Endothelial cell of umbilical vein (primary cell): Measurements from ENCODE around the gene HECTD1. TPM values are rescaled to one million over a fixed set of nuclear protein-coding genes. Genes with fewer than 3 reads are reported as not detected.

Experiments
- BruUV-seq: library from RNA; stranded (reverse); fragments of 400-500 nt; replicated peaks from 2 replicates; lab custom pipeline; 2021; lab: Mats Ljungman, UMichigan
- CTCF ChIA-PET: fragments of 300-600, 350-600 bp; sonication (Branson Sonifier 250); formaldehyde crosslinking; loops from one replicate; lab custom pipeline; 2021; ENCODE audit warnings: antibody characterized with exemption, inconsistent platforms; lab: Charles Lee
- POLR2A ChIA-PET: fragments of 300-600, 350-600 bp; sonication (Branson Sonifier 250); formaldehyde crosslinking; loops from one replicate; lab custom pipeline; 2021; ENCODE audit warnings: antibody characterized with exemption, inconsistent platforms; lab: Charles Lee
- DNase-seq: peaks from one replicate; pipeline ENCODE4 v3.0.0-alpha.2; 2011; ENCODE audit warnings: low read depth, low spot score
- FAIRE-seq: peaks from 2 replicates; lab custom pipeline; 2011; peaks lifted over from hg19 to GRCh38; lab: Jason Lieb, UNC
- H2AFZ ChIP-seq: 2 replicates; pipeline ENCODE4 v1.6.0; 2012; ENCODE audit warnings: low read depth, low read length, control low read depth, inconsistent platforms
- H3K27ac ChIP-seq: 2 replicates; pipeline ENCODE4 v1.5.1; 2011; ENCODE audit warnings: low read depth, mild to moderate bottlenecking, control low read depth, low read length, moderate library complexity; ENCODE audit not compliant: insufficient read depth
- H3K27me3 ChIP-seq, 2 experiments: 2 replicates each; pipeline versions ENCODE4 v1.6.0 to v1.6.1; 2011; ENCODE audit warnings: low read length in 2 of 2, mixed read lengths in 1 of 2; ENCODE audit not compliant: control insufficient read depth in 2 of 2, insufficient read depth in 2 of 2
- H3K36me3 ChIP-seq, 2 experiments: 2 replicates in 1 of 2; 3 replicates in 1 of 2; pipeline ENCODE4 v1.5.1; 2011; ENCODE audit warnings: low read length in 2 of 2, mild to moderate bottlenecking in 1 of 2, moderate library complexity in 1 of 2; ENCODE audit not compliant: control insufficient read depth in 2 of 2, insufficient read depth in 2 of 2; ENCODE audit errors: extremely low read depth in 1 of 2
- H3K4me1 ChIP-seq: 3 replicates; pipeline ENCODE4 v1.5.1; 2011; ENCODE audit warnings: mild to moderate bottlenecking, low read length; ENCODE audit not compliant: control insufficient read depth, insufficient read depth; ENCODE audit errors: extremely low read depth
- H3K4me2 ChIP-seq: 2 replicates; pipeline ENCODE4 v1.6.1; 2011; ENCODE audit warnings: low read length, control low read depth, mixed read lengths; ENCODE audit not compliant: insufficient read depth
- H3K4me3 ChIP-seq, 3 experiments: fragments of 200-600 bp in 1 of 3; sonication (generic), shearing (Covaris generic) in 1 of 3; replicated peaks in 1 of 3; 2 replicates each; pipeline ENCODE4 v1.5.1; 2011 to 2016; ENCODE audit warnings: control low read depth in 3 of 3, low read length in 3 of 3, mild to moderate bottlenecking in 2 of 3, inconsistent platforms in 1 of 3, low read depth in 1 of 3, moderate library complexity in 1 of 3; ENCODE audit not compliant: insufficient read depth in 1 of 3
- H3K79me2 ChIP-seq: 2 replicates; pipeline ENCODE4 v1.6.0; 2012; ENCODE audit warnings: low read length, inconsistent platforms; ENCODE audit not compliant: control insufficient read depth, insufficient read depth
- H3K9ac ChIP-seq: replicated peaks from 2 replicates; pipeline ENCODE3; 2011; ENCODE audit warnings: low read length, control low read depth; ENCODE audit not compliant: insufficient read depth; ENCODE audit errors: extremely low read depth
- H3K9me1 ChIP-seq: replicated peaks from 3 replicates; pipeline ENCODE4 v1.6.0; 2011; ENCODE audit warnings: mild to moderate bottlenecking, low read length; ENCODE audit not compliant: control insufficient read depth, insufficient read depth; ENCODE audit errors: extremely low read depth
- H3K9me3 ChIP-seq: replicated peaks from 2 replicates; pipeline ENCODE4 v1.5.1; 2012; ENCODE audit warnings: low read length, inconsistent platforms; ENCODE audit not compliant: control insufficient read depth, insufficient read depth
- H4K20me1 ChIP-seq: replicated peaks from 2 replicates; pipeline ENCODE3; 2011; ENCODE audit warnings: mild to moderate bottlenecking, low read length; ENCODE audit not compliant: control insufficient read depth, insufficient read depth; ENCODE audit errors: extremely low read depth
- EZH2 ChIP-seq: IDR thresholded peaks from 2 replicates; pipeline ENCODE4 v1.6.1; 2012; ENCODE audit warnings: borderline replicate concordance, low read depth, mild to moderate bottlenecking, moderate library complexity, low read length, inconsistent platforms; ENCODE audit not compliant: severe bottlenecking
- FOS ChIP-seq: IDR thresholded peaks from 2 replicates; pipeline ENCODE4 v1.6.1; 2011; ENCODE audit warnings: mild to moderate bottlenecking, low read length, moderate library complexity, borderline replicate concordance; ENCODE audit not compliant: insufficient read depth
- GATA2 ChIP-seq: IDR thresholded peaks from 2 replicates; pipeline ENCODE4 v1.7.0; 2011; ENCODE audit warnings: low read depth, mild to moderate bottlenecking, moderate library complexity, mixed read lengths, low read length; ENCODE audit not compliant: insufficient read length, insufficient read depth
- JUN ChIP-seq: IDR thresholded peaks from 2 replicates; pipeline ENCODE4 v1.6.1; 2011; ENCODE audit warnings: borderline replicate concordance, low read depth; ENCODE audit not compliant: insufficient read length, insufficient read depth
- MAX ChIP-seq: IDR thresholded peaks from 2 replicates; pipeline ENCODE4 v1.6.1; 2011; ENCODE audit not compliant: insufficient read depth, insufficient read length
- MYC ChIP-seq: IDR thresholded peaks from one replicate; pipeline ENCODE4 v1.6.1; 2011; ENCODE audit warnings: mild to moderate bottlenecking, low read depth, low read length
- POLR2A ChIP-seq: IDR thresholded peaks from 2 replicates; pipeline ENCODE4 v1.6.1; 2012; ENCODE audit warnings: low read depth, mild to moderate bottlenecking, control low read depth, low read length
- POLR2AphosphoS5 ChIP-seq: IDR thresholded peaks from 2 replicates; pipeline ENCODE4 v1.6.1; 2012; ENCODE audit warnings: low read depth, mild to moderate bottlenecking, control low read depth, low read length, moderate library complexity; ENCODE audit not compliant: insufficient read depth
- dilution Hi-C: fragments of 300-500 bp; cut with MboI; formaldehyde crosslinking; loops from one replicate; pipeline ENCODE4 v1.15.0; 2019; ENCODE audit warnings: low sequenced_read_pairs; ENCODE audit not compliant: extremely low pct_ligation_motif_present
- intact Hi-C: fragments of 100-400 bp; cut with micrococcal nuclease; formaldehyde crosslinking; loops from one replicate; pipeline ENCODE4 v1.10.0; 2022
- polyA plus RNA-seq, 4 experiments: library from polyadenylated mRNA; depleted of rRNA in 3 of 4; stranded (reverse) in 3 of 4; unstranded in 1 of 4; fragments of >200 nt; gene quantifications; 2 replicates each; pipeline versions ENCODE4 v1.2.1 to v1.2.3, GENCODE V29; 2011 to 2012; ENCODE audit warnings: missing spikeins in 1 of 4
- total RNA-seq: library from RNA; stranded (reverse); gene quantifications from 2 replicates; pipeline ENCODE4 v1.2.3, GENCODE V29; 2021
- TF ChIP-seq, protein P1 (sequence below), 2 donors: IDR thresholded peaks; 1 replicate in 1 of 2; 2 replicates in 1 of 2; pipeline ENCODE4 v1.5.1; 2011; ENCODE audit warnings: low read length in 2 of 2, mild to moderate bottlenecking in 2 of 2, moderate library complexity in 2 of 2, control low read depth in 1 of 2, inconsistent platforms in 1 of 2, low read depth in 1 of 2; ENCODE audit not compliant: insufficient read depth in 1 of 2; ENCODE audit errors: extremely low read depth in 1 of 2

HECTD1 gene
- total and polyA plus RNA-seq, 2 donors (not counting 3 experiments of a cell fraction or from before 2014, with no cell fraction given) = 67.9 to 181 TPM

- DNase-seq = no peak
These were observed 272 bp downstream of the HECTD1 start for GRCh38 chr14:31207287-31207754.

GRCh38 chr14:31206536-31207286, 882 bp downstream of the HECTD1 start:
- TF ChIP-seq EZH2 (no peak), POLR2AphosphoS5 (no peak), FOS (no peak), POLR2A (no peak), JUN (no peak), MAX (no peak), GATA2 (no peak), MYC (no peak)
- TF ChIP-seq, protein P1, sequence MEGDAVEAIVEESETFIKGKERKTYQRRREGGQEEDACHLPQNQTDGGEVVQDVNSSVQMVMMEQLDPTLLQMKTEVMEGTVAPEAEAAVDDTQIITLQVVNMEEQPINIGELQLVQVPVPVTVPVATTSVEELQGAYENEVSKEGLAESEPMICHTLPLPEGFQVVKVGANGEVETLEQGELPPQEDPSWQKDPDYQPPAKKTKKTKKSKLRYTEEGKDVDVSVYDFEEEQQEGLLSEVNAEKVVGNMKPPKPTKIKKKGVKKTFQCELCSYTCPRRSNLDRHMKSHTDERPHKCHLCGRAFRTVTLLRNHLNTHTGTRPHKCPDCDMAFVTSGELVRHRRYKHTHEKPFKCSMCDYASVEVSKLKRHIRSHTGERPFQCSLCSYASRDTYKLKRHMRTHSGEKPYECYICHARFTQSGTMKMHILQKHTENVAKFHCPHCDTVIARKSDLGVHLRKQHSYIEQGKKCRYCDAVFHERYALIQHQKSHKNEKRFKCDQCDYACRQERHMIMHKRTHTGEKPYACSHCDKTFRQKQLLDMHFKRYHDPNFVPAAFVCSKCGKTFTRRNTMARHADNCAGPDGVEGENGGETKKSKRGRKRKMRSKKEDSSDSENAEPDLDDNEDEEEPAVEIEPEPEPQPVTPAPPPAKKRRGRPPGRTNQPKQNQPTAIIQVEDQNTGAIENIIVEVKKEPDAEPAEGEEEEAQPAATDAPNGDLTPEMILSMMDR (IDR thresholded peaks at IDR 0.05; ENCODE audit: extremely low read depth in 1 of 2, insufficient read depth in 1 of 2, low read depth in 1 of 2, low read length in 2 of 2) = no peak
- ChIA-PET POLR2A (interaction anchor here (0.8 kb wide), 1 partner anchor 214 kb away, joined by 3 read pairs; the partner anchor contains the start of gene HEATR5A), CTCF (interaction anchor here (0.5 to 3.8 kb wide), 22 partner anchors 11 to 243 kb away, joined by 3 to 25 read pairs (median 5); partner anchors contain the start of gene STRN3)
- H3K9ac ChIP-seq = peak overlapping the region; percentile 96
- no peaks in the 10 kb centered on the region for H3K27me3 ChIP-seq
- no peaks in the 10 kb centered on the region for H3K36me3 ChIP-seq
- no TSS peak for BruUV-seq
- dilution Hi-C loops (no loop called here), intact Hi-C loops (loop anchor here (1.0 to 5.0 kb wide), 4 partner anchors 57 to 179 kb away; partner anchors contain the start of genes AP4S1 and STRN3)
- H3K27ac ChIP-seq = peak overlapping the region; percentile 66
- peak overlapping the region; percentile 80 for H2AFZ ChIP-seq
- FAIRE-seq = no peak
- H3K4me3 ChIP-seq = peak overlapping the region; percentile 51 to 96 (median 78)
- no peaks in the 10 kb centered on the region for H3K9me3 ChIP-seq
- H3K79me2 ChIP-seq = peaks cover 52% of the 10 kb centered on the region
- H3K4me1 ChIP-seq = peaks cover 14% of the 10 kb centered on the region
- no peaks in the 10 kb centered on the region for H3K9me1 ChIP-seq
- peak overlapping the region; percentile 99 for H3K4me2 ChIP-seq
- H4K20me1 ChIP-seq = peaks cover 4% of the 10 kb centered on the region
- DNase-seq = peak; percentile 40

More at GRCh38 chr14:31207287-31207754, 272 bp downstream of the HECTD1 start:
- H4K20me1 ChIP-seq = peaks cover 4% of the 10 kb centered on the region
- peak overlapping the region; percentile 99 for H3K4me2 ChIP-seq
- POLR2A ChIA-PET = interaction anchor here (0.9 kb wide), 1 partner anchor 137 kb away, joined by 3 read pairs; no protein-coding TSS in a partner anchor
- peak; percentile 38 for FAIRE-seq
- H2AFZ ChIP-seq = peak overlapping the region; percentile 80
- peak overlapping the region; percentile 51 to 96 (median 78) for H3K4me3 ChIP-seq
- intact Hi-C loops (loop anchor here (1.0 to 5.0 kb wide), 4 partner anchors 56 to 180 kb away; partner anchors contain the start of genes AP4S1 and STRN3), dilution Hi-C loops (no loop called here)
- H3K9ac ChIP-seq = peak overlapping the region; percentile 96
- no peaks in the 10 kb centered on the region for H3K36me3 ChIP-seq
- BruUV-seq = no TSS peak
- H3K27me3 ChIP-seq = no peaks in the 10 kb centered on the region
- no peaks in the 10 kb centered on the region for H3K9me3 ChIP-seq
- H3K9me1 ChIP-seq = no peaks in the 10 kb centered on the region
- TF ChIP-seq POLR2A (peak; percentile 66), EZH2 (no peak)
- peaks cover 14% of the 10 kb centered on the region for H3K4me1 ChIP-seq
- CTCF ChIA-PET = interaction anchor here (0.7 to 3.8 kb wide), 27 partner anchors 12 to 243 kb away, joined by 3 to 25 read pairs (median 5); partner anchors contain the start of gene STRN3
- peaks cover 46% of the 10 kb centered on the region for H3K79me2 ChIP-seq
- peak overlapping the region; percentile 66 for H3K27ac ChIP-seq
